ENCODE results near the gene SSMEM1. TPM values are rescaled to one million over a fixed set of nuclear protein-coding genes. Genes with fewer than 3 reads are reported as not detected.

Gene SSMEM1
- total and polyA plus RNA-seq, 10 donors, result not detected

DNA sequence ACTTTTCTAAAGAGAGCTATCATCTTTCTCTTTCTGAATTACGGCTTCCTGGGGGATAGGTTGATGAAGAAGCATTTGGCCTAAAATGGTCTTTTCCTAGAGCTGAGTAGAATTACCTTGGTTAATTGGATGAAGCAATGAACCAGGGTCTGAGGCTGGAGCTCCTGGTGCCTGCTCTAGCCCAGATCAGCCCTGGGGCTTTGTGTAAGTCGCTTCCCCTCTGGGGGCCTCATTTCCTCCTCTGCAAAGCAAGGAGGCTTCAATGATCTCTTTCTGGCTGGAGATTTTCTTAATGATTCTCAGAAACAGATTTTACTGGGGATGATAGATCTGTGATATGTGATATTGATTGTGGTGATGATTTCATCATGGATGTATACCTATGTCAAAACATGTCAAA is 55.5 kb downstream of the SSMEM1 start:
- WGBS, 5 donors, result 31 to 68% (median 64%) methylated on average over 2 of the region's 2 CpGs

More for the DNA sequence above, 55.5 kb downstream of the SSMEM1 start:
- TF ChIP-seq, protein P1, sequence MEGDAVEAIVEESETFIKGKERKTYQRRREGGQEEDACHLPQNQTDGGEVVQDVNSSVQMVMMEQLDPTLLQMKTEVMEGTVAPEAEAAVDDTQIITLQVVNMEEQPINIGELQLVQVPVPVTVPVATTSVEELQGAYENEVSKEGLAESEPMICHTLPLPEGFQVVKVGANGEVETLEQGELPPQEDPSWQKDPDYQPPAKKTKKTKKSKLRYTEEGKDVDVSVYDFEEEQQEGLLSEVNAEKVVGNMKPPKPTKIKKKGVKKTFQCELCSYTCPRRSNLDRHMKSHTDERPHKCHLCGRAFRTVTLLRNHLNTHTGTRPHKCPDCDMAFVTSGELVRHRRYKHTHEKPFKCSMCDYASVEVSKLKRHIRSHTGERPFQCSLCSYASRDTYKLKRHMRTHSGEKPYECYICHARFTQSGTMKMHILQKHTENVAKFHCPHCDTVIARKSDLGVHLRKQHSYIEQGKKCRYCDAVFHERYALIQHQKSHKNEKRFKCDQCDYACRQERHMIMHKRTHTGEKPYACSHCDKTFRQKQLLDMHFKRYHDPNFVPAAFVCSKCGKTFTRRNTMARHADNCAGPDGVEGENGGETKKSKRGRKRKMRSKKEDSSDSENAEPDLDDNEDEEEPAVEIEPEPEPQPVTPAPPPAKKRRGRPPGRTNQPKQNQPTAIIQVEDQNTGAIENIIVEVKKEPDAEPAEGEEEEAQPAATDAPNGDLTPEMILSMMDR (IDR thresholded peaks at IDR 0.05 in 8 of 11, conservative IDR thresholded peaks at IDR 0.05 in 3 of 11), result no peak
- TF ChIP-seq POLR2A (IDR thresholded peaks at IDR 0.05) (no peak), POLR2AphosphoS5 (IDR thresholded peaks at IDR 0.05) (no peak)
- Histone ChIP-seq H3K9me3 (peaks cover 0 to 38% (median 29%) of the 10 kb centered on the region in 8 donors), H3K4me1 (no peaks in the 10 kb centered on the region), H3K27me3 (replicated peaks in 1 of 7) (no peaks in the 10 kb centered on the region), H3K36me3 (no peaks in the 10 kb centered on the region), H3K27ac (no peak overlapping the region), H3K4me3 (no peak overlapping the region)
- intact Hi-C loops (cut with DNase I; ENCODE audit: low total_unique reads), result no loop called here
- no peak for DNase-seq

Other genes starting within 250 kb of the SSMEM1 start
- gene ZC3HC1, start 156.5 kb upstream of the SSMEM1 start, total RNA-seq, result 10 to 100 TPM; 13.8 to 20.3 (median 16.1) TPM
- 10 to 100 TPM; 13.3 to 21.0 (median 18.0) TPM for gene ZC3HC1, start 156.5 kb upstream of the SSMEM1 start, polyA plus RNA-seq
- 10 to 100 TPM; 21.2 to 33.7 (median 22.1) TPM for gene KLHDC10, start 137.3 kb upstream of the SSMEM1 start, total RNA-seq
- 1 to 10 TPM; 4.8 to 7.1 (median 5.9) TPM for gene KLHDC10, start 137.3 kb upstream of the SSMEM1 start, polyA plus RNA-seq
- 10 to 100 TPM; 15.5 to 25.4 (median 19.1) TPM for gene TMEM209, start 2.5 kb upstream of the SSMEM1 start, total RNA-seq
- 1 to 10 TPM; 5.9 to 9.0 (median 8.1) TPM for gene TMEM209, start 2.5 kb upstream of the SSMEM1 start, polyA plus RNA-seq
- gene CPA2, start 59.0 kb downstream of the SSMEM1 start, total RNA-seq, result 1 to 10 TPM in 1 of 7 donors, under 1 TPM in 1, not detected in 5; 0.84 to 1.5 TPM
- under 1 TPM; 0.13 to 0.28 (median 0.21) TPM for gene CPA2, start 59.0 kb downstream of the SSMEM1 start, polyA plus RNA-seq
- gene CPA4, start 85.3 kb downstream of the SSMEM1 start, total RNA-seq, result 1 to 10 TPM in 3 of 7 donors, under 1 TPM in 4; 0.40 to 3.3 (median 0.93) TPM
- under 1 TPM; 0.15 to 0.64 (median 0.20) TPM for gene CPA4, start 85.3 kb downstream of the SSMEM1 start, polyA plus RNA-seq
- gene CPA5, start 137.0 kb downstream of the SSMEM1 start, total RNA-seq, result under 1 TPM in 1 of 7 donors, not detected in 6; 0.44 TPM
- gene CPA5, start 137.0 kb downstream of the SSMEM1 start, polyA plus RNA-seq, result 1 to 10 TPM in 1 of 3 donors, under 1 TPM in 2; 0.26 to 3.6 (median 0.46) TPM
- gene CPA1, start 172.6 kb downstream of the SSMEM1 start, total RNA-seq, result 1 to 10 TPM; 1.2 to 8.1 (median 4.0) TPM
- 1 to 10 TPM in 2 of 3 donors, under 1 TPM in 1; 0.79 to 1.4 (median 1.3) TPM for gene CPA1, start 172.6 kb downstream of the SSMEM1 start, polyA plus RNA-seq
- 10 to 100 TPM; 11.1 to 19.3 (median 15.6) TPM for gene CEP41, start 233.2 kb downstream of the SSMEM1 start, total RNA-seq
- gene CEP41, start 233.2 kb downstream of the SSMEM1 start, polyA plus RNA-seq, result 1 to 10 TPM; 2.3 to 4.4 (median 4.1) TPM

Measured in spleen (tissue), 11 donors.